GM04504 (cell line): ENCODE data around the gene ITSN2.
"Not testable (repeated sequence)": the region's sequence is repeated elsewhere in the genome, so short reads cannot be mapped to it uniquely, and the experiment has no call there.

Source experiments
- DNase-seq: peaks from one replicate; pipeline ENCODE4 v3.0.0-alpha.2; 2012; ENCODE audit warnings: low read depth

Gene ITSN2

DNA sequence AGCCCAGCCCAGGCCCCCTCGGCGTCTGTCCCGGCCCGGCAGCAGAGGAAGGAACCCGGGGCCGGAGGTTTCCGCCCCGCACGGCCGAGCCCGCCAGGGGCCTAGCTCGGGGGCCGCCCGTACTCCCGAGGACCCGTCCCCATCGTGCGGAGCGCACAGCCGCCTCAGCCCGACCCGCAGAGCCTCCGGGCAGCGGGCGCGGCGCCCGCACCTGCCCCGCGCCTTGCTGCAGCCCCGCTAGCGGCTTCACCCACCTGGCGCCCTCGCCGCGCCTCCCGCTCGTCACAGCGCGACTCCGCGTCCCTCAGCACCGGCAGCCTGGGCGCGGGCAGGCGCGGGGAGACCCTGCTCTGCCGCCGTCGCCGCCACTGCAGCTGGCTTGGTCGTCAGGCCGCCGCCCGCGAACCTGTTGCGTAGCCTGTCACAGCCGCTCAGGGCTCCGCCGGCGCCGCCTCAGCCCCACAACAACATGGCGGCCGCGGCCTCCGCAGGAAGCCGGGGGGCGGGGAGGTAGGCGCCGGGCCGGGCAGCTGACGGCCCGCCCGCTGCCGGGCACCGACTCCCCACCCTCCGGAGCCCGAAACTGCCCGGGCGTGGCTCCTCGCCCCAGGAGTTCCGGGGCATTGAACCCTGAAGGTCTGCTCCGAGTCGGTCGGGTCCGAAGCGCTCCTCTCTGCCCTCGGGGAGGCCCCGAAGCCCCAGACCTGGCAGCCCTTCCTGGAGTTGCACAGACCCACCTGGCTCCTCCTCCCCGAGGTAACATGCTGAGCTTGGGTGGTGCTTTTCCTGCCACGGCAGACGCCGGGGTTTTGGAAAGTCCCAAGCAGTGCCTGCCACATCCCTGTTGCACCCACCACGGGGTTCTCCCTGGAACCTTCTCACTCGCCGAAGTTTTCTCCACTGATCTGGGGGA, at the start of gene ITSN2:
TSS of gene ITSN2 (minus strand) at position 487 of the 913 bp plus-strand sequence. CDS start 32,454 bp downstream, outside the sequence.
- no peak for DNase-seq

GRCh38 chr2:24409171-24409570, 48.8 kb upstream of the ITSN2 start:
- DNase-seq = no peak

DNA sequence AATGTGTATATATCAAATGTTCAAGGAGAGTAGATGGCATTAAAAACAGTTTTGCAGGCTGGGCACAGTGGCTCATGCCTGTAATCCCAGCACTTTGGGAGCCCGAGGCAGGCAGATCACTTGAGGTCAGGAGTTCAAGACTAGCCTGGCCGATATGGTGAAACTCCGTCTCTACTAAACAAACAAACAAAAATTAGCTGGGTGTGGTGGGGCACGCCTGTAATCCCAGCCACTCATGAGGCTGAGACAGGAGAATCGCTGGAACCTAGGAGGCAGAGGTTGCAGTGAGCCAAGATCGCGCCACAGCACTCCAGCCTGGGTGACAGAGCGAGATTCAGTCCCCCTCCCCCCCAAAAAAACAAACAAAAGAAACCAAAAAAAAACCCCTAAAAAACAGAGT, 48.4 kb upstream of the ITSN2 start:
- DNase-seq = not testable (repeated sequence)

GRCh38 chr2:24404491-24404921, 44.2 kb upstream of the ITSN2 start:
- DNase-seq = peak; percentile 32

DNA sequence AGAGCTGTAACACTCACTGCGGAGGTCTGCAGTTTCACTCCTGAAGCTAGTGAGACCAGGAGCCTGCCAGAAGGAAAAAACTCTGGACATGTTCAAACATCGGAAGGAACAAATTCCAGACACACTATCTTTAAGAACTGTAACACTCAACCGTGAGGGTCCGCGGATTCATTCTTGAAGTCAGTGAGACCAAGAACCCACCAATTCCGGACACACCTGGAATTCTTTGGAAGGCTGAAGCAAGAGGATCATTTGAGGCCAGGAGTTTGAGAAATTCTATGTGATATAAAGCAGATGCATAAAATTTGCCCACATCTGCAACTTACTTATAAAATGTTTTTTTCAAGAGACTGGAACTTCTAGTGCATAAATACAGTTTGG, 43.5 kb upstream of the ITSN2 start:
- DNase-seq = no peak

GRCh38 chr2:24403168-24403831, 43.0 kb upstream of the ITSN2 start:
- DNase-seq = no peak

GRCh38 chr2:24402242-24403097, 42.1 kb upstream of the ITSN2 start:
- no peak for DNase-seq

GRCh38 chr2:24400207-24400907, 40.0 kb upstream of the ITSN2 start:
- no peak for DNase-seq

DNA sequence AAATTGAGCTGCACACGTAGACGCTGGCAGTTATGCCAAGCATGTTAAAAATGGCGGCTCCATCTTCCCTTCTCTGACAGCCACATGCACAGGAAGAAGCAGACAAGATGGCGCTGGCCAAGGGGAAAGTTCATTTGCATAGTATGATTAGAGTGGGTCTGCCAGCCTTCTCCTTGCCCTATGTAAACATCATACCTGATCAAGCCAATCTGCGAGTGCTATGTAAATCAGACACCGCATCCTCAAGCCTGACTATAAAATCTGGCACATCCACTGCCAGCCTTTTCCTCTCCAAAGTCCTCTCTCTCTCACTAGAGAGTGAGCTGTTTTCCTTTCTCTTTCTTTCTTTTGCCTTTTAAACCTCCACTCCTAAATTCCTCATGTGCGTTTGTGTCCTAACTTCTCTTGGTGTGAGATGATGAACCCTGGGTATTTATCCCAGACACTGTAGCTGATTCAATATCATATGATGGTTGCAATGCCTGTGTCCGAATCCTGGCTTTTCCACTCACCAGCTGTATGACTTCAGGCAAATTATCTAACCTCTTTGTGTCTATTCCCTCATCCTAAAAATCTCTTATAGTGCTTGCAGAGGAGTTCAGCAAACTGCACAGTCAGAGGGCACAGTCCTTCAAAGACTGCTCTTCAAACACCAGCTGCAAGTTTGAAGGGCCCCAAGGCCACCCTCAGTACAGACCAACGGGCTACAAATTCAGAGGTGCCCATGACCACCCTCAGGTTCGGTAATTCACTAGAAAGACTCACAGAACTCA, 39.3 kb upstream of the ITSN2 start:
- DNase-seq = no peak

DNA sequence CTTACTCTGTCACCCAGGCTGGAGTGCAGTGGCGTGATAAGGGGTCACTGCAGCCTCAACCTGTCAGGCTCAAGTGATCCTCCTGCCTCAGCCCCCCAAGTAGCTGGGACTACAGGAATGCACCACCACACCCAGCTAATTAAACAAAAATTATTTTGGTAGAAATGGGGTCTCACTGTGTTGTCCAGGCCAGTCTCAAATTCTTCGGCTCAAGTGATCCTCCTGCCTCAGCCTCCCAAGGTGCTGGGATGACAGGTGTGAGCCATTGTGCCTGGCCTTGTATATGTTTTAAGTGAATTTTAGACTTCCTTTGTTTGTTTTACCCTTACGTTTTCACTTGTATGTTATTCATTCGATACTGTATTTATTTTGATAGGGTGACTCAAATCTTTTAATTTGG, 34.7 kb upstream of the ITSN2 start:
- no peak for DNase-seq

- no peak for DNase-seq
Measured at GRCh38 chr2:24392542-24393059, 32.3 kb upstream of the ITSN2 start.

DNA sequence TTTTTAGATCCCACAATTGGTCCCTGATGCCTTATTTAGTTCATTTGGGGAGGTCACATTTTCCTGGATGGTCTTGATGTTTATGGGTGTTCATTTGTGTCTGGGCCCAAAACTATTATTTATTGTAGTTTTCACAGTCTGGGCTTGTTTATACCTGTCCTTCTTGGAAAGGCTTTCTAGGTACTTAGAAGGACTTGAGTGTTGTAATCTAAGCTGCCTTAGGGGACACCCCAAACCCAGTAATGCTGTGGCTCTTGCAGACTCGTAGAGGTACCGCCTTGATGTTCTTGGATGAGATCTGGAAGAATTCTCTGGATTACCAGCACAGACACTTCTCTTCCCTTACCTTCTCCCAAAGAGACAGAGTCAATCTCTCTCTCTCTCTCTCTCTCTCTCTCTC, 25.0 kb upstream of the ITSN2 start:
- DNase-seq = no peak

DNA sequence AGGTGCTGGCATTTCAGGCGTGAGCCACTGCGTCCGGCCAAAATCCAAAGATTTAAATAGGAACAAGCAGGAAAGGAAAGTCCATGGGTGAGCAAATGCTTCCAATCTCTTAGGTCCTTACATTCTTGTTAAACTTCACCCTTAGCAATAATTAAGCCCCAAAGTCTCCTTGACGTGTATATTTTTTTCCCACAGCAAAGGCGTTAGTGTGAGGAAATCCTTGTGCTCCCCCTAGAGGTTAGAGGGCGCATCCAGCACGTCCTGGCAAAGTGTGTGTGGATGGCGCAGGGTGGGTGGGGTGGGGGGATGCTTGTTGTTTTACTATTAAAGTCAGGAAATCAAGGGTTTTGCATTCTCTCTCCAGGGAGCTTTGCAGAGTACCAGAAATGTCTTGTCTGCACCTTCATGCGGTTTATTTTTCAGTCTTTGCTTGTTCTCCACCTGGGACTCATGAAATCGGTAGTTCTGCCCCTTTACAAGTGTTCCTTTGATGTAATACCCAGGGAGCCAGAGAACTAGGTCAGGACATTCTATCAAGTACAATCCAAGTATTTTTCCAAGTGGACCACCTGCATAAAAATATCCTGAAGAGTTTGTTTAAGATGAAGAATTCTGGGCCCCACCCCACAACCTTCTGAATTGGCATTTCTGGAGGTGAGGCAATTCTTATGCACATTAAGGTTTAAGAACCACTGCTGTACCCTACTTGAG, 22.2 kb upstream of the ITSN2 start:
- no peak for DNase-seq

DNA sequence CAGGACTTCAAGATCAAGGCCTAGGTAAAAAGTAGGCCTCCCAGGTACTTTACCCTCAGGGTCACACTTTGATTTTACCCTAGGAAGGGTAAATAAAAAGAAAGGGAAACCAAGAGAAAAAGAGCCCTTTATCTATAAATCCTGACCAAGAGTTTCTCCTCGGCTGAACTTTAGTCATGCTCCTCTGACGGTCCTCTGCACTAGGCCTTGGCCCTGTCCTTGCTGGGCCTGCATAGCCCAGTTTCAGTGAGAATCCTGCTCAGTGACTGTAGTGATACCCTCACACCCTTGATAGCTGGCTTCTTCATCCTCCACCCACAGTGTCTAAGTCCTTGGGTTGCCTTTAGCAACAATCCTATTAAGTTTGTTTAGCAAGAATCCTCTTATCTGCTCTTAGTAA, 20.5 kb upstream of the ITSN2 start:
- no peak for DNase-seq

DNA sequence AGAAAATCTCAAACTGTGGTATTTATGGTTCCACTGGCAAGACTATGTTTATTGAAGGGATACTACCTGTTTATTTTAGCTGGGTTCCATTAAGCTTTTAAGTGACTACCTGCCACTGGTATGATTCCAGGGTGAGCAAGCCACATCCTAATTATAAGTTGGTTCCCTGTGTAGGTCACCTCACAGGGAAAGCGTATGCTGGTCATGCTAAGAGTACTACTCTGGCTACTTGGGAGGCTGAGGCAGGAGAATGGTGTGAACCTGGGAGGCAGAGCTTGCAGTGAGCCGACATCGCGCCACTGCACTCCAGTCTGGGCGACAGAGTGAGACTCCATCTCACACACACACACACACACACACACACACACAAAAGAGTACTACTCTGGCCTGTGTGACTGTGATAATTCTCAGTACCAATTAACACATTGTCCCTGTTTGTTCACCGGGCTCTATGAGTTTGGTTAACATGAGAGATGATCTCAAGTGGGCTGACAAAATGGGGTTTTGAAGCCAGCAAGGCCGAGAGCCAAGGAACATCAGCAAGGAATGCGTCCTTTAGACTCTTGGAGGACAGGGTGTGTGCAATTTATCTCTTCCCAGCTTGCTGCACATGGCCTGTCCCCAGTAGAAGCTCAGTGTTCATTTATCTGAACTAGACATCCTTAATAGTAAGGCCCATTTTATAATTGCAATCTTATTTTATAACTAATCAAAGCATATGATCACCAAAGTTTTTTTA, 15.2 kb upstream of the ITSN2 start:
- DNase-seq = no peak

DNA sequence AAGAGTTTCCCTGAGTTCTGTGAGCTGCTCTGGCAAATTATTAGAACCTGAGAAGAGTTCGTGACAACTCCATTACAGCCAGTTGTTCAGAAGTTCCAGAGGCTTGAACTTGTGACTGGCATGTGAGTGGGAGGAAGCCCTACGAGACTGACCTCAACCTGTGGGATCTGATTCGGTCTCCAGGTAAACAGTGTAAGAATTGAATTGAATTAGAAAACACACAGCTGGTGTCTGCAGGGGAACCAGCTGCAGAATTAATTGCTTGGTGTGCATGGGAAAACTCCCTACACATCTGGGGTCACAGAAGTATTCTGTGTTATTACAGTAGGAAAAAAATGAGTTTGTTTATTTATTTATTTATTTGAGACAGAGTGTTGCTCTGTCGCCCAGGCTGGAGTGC, 14.0 kb upstream of the ITSN2 start:
- no peak for DNase-seq

DNA sequence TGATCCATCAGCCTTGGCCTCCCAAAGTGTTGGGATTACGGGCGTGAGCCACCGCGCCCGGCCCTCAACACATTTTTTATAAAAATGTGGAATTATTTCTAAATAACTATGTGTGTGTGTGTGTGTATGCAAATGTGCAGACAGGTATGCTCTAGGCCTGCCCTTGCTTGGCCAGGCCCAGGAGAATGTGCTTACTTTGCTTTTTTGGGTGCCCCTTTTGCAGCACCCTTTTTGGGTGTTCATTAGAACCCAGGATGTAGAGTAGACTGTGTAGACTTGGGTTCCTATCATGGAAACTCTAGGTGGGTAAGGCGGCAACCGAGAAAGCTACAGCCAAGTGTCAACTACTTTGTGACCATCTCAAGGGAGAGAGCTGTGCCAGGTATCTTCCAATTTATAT, 11.7 kb upstream of the ITSN2 start:
- DNase-seq = no peak

- no peak for DNase-seq
Measured at GRCh38 chr2:24365826-24366225, 5.5 kb upstream of the ITSN2 start.

DNA sequence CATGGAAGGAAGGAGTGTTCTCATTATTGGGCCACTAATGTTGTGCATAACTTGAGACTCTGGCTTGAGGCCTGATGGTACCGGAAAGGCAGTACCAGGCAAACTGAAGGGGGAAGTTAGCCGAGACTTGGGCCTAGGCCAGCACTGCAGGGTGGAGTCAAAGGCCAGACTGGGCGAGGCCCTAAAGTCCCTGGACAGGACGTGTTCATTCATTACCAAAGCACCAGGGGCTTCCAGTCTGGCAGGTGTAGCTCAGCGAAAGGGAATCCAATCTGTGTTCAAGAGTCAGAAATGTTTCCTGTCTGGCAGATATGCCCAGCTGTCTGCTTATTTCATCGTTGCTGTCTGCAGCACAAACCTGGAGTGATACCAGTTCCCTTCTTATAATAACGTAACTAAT, 4.7 kb upstream of the ITSN2 start:
- no peak for DNase-seq
